Cardiac septum (tissue), 1 donor: Measurements from ENCODE around the gene CD38. TPM values are rescaled to one million over a fixed set of nuclear protein-coding genes. Genes with fewer than 3 reads are reported as not detected.
"Not testable (repeated sequence)": the region's sequence is repeated elsewhere in the genome, so short reads cannot be mapped to it uniquely, and the experiment has no call there.

Experiments
- DNase-seq: peaks from one replicate; pipeline ENCODE4 v3.0.0-alpha.2; 2020; ENCODE audit warnings: low spot score
- intact Hi-C: fragments of 100-400 bp; cut with DNase I; formaldehyde crosslinking; loops from one replicate; pipeline ENCODE4 v1.14.0; 2022
- total RNA-seq: library from RNA; stranded (reverse); fragmentation: NEBNext Ultra II Directional; extraction: Animal tissue kit (Norgen Biotek cat#: 25700); gene quantifications from one replicate; pipeline ENCODE4 v1.2.1, GENCODE V29; 2021
- donor health status: DM: no; HTN: no; CAD: no.

CD38 gene
- total RNA-seq, 1 donor from 2014 or later: 0.92 TPM

GRCh38 chr4:15757054-15757453 lies 21.1 kb upstream of the CD38 start:
- DNase-seq: no peak
- intact Hi-C loops: no loop called here

- intact Hi-C loops: no loop called here
- no peak for DNase-seq
Measured at GRCh38 chr4:15758294-15758693, 19.8 kb upstream of the CD38 start.

- intact Hi-C loops, DNase-seq: not testable (repeated sequence)
Measured at GRCh38 chr4:15762460-15762859, 15.7 kb upstream of the CD38 start.

- intact Hi-C loops: no loop called here
- DNase-seq: no peak
Measured at GRCh38 chr4:15765391-15765790, 12.7 kb upstream of the CD38 start.

- intact Hi-C loops: no loop called here
- DNase-seq: no peak
Measured at GRCh38 chr4:15765910-15766697, 12.0 kb upstream of the CD38 start.

GRCh38 chr4:15766821-15767220 lies 11.3 kb upstream of the CD38 start:
- intact Hi-C loops: no loop called here
- no peak for DNase-seq

GRCh38 chr4:15769202-15769601 lies 8.9 kb upstream of the CD38 start:
- intact Hi-C loops: no loop called here
- no peak for DNase-seq

- intact Hi-C loops: no loop called here
- DNase-seq: no peak
Measured at GRCh38 chr4:15771216-15772058, 6.7 kb upstream of the CD38 start.

GRCh38 chr4:15774020-15774420 lies 4.1 kb upstream of the CD38 start:
- intact Hi-C loops: no loop called here
- DNase-seq: no peak

- DNase-seq: no peak
- intact Hi-C loops: no loop called here
Measured at GRCh38 chr4:15776871-15777648, 1.1 kb upstream of the CD38 start.

GRCh38 chr4:15777697-15778288 lies 335 bp upstream of the CD38 start:
- intact Hi-C loops: no loop called here

GRCh38 chr4:15779306-15779705 lies 1.2 kb downstream of the CD38 start:
- intact Hi-C loops: no loop called here
- DNase-seq: no peak

More at GRCh38 chr4:15777697-15778288, 335 bp upstream of the CD38 start:
- DNase-seq: no peak

- intact Hi-C loops: no loop called here
- no peak for DNase-seq
Measured at GRCh38 chr4:15779809-15780208, 1.7 kb downstream of the CD38 start.

GRCh38 chr4:15781427-15782095 lies 3.4 kb downstream of the CD38 start:
- intact Hi-C loops: no loop called here
- DNase-seq: no peak

GRCh38 chr4:15783676-15784075 lies 5.5 kb downstream of the CD38 start:
- intact Hi-C loops: no loop called here
- DNase-seq: no peak

GRCh38 chr4:15784959-15785634 lies 7.0 kb downstream of the CD38 start:
- intact Hi-C loops: no loop called here

GRCh38 chr4:15786743-15787142 lies 8.6 kb downstream of the CD38 start:
- intact Hi-C loops: no loop called here
- no peak for DNase-seq

More at GRCh38 chr4:15784959-15785634, 7.0 kb downstream of the CD38 start:
- no peak for DNase-seq

- no peak for DNase-seq
- intact Hi-C loops: no loop called here
Measured at GRCh38 chr4:15792974-15793373, 14.8 kb downstream of the CD38 start.
